RCC 7860 (cell line): Measurements from ENCODE around the gene NOX3.

Experiments
- DNase-seq: peaks from one replicate; pipeline ENCODE4 v3.0.0-alpha.2; 2015; ENCODE audit warnings: low spot score
- FAIRE-seq: peaks from 2 replicates; lab custom pipeline; 2012; peaks lifted over from hg19 to GRCh38; lab: Jason Lieb, UNC

The NOX3 gene

GRCh38 chr6:155436981-155437749, 18.5 kb downstream of the NOX3 start:
- DNase-seq = no peak
- FAIRE-seq = no peak

GRCh38 chr6:155434829-155435423, 20.7 kb downstream of the NOX3 start:
- DNase-seq = no peak
- FAIRE-seq = no peak

- FAIRE-seq (no peak), DNase-seq (no peak)
These were observed 21.5 kb downstream of the NOX3 start for GRCh38 chr6:155434096-155434495.

- DNase-seq (no peak), FAIRE-seq (no peak)
These were observed 23.3 kb downstream of the NOX3 start for GRCh38 chr6:155432293-155432692.

GRCh38 chr6:155429321-155429893, 26.2 kb downstream of the NOX3 start:
- DNase-seq = no peak
- FAIRE-seq = no peak

- DNase-seq (no peak), FAIRE-seq (no peak)
These were observed 29.2 kb downstream of the NOX3 start for GRCh38 chr6:155426408-155426945.

- no peak for DNase-seq
- FAIRE-seq = no peak
These were observed 31.5 kb downstream of the NOX3 start for GRCh38 chr6:155424181-155424580.

- DNase-seq (no peak), FAIRE-seq (no peak)
These were observed 33.0 kb downstream of the NOX3 start for GRCh38 chr6:155422635-155423034.

- no peak for FAIRE-seq
- no peak for DNase-seq
These were observed 35.1 kb downstream of the NOX3 start for GRCh38 chr6:155420492-155420891.

- no peak for DNase-seq
- no peak for FAIRE-seq
These were observed 36.5 kb downstream of the NOX3 start for GRCh38 chr6:155419161-155419560.

GRCh38 chr6:155418017-155418761, 37.5 kb downstream of the NOX3 start:
- FAIRE-seq (no peak), DNase-seq (no peak)

GRCh38 chr6:155417454-155417853, 38.2 kb downstream of the NOX3 start:
- no peak for DNase-seq
- no peak for FAIRE-seq

GRCh38 chr6:155415953-155416352, 39.7 kb downstream of the NOX3 start:
- no peak for DNase-seq
- no peak for FAIRE-seq

GRCh38 chr6:155414049-155414448, 41.6 kb downstream of the NOX3 start:
- DNase-seq (no peak), FAIRE-seq (no peak)

- FAIRE-seq (no peak), DNase-seq (no peak)
These were observed 43.3 kb downstream of the NOX3 start for GRCh38 chr6:155412335-155412734.

- no peak for FAIRE-seq
- no peak for DNase-seq
These were observed 44.2 kb downstream of the NOX3 start for GRCh38 chr6:155411154-155412052.

GRCh38 chr6:155409391-155409790, 46.2 kb downstream of the NOX3 start:
- DNase-seq (no peak), FAIRE-seq (no peak)

GRCh38 chr6:155408981-155409380, 46.7 kb downstream of the NOX3 start:
- no peak for DNase-seq
- FAIRE-seq = no peak

- FAIRE-seq (no peak), DNase-seq (no peak)
These were observed 47.4 kb downstream of the NOX3 start for GRCh38 chr6:155408231-155408630.

GRCh38 chr6:155406801-155407200, 48.8 kb downstream of the NOX3 start:
- no peak for FAIRE-seq
- no peak for DNase-seq
